HL-60 (cell line): ENCODE measurements around the gene UBXN10.

Experiments used
- DNase-seq, 2 experiments: peaks; one replicate each; pipeline ENCODE4 v3.0.0-alpha.2; 2010 to 2020; ENCODE audit warnings: low read depth in 1 of 2, low spot score in 1 of 2
- H3K27ac ChIP-seq: fragments of 250-450 bp; sonication (Bioruptor Pico); replicated peaks from 2 replicates; pipeline ENCODE4 v1.5.1; 2020; ENCODE audit warnings: mild to moderate bottlenecking, moderate library complexity
- H3K27me3 ChIP-seq: fragments of 250-450 bp; sonication (Bioruptor Pico); 2 replicates; pipeline ENCODE4 v1.5.1; 2021; ENCODE audit warnings: mild to moderate bottlenecking, moderate library complexity; ENCODE audit not compliant: insufficient read depth, poor library complexity, severe bottlenecking
- H3K4me3 ChIP-seq: replicated peaks from 2 replicates; pipeline ENCODE4 v1.5.1; 2011; ENCODE audit warnings: mild to moderate bottlenecking, control low read depth, low read length; ENCODE audit not compliant: insufficient read depth
- CTCF ChIP-seq: IDR thresholded peaks from one replicate; pipeline ENCODE4 v1.5.1; 2011; ENCODE audit warnings: low read length, control low read depth, inconsistent platforms; ENCODE audit not compliant: insufficient read depth
- GABPA ChIP-seq: IDR thresholded peaks from 2 replicates; pipeline ENCODE4 v1.6.1; 2012; ENCODE audit warnings: low read depth
- POLR2AphosphoS5 ChIP-seq: IDR thresholded peaks from 2 replicates; pipeline ENCODE4 v1.6.1; 2012; ENCODE audit warnings: low read depth
- SPI1 ChIP-seq: IDR thresholded peaks from 2 replicates; pipeline ENCODE4 v1.6.1; 2012; ENCODE audit warnings: low read depth, mild to moderate bottlenecking, borderline replicate concordance
- TF ChIP-seq, protein P1 (sequence below): IDR thresholded peaks from 2 replicates; pipeline ENCODE4 v1.6.1; 2012; ENCODE audit warnings: low read depth; ENCODE audit not compliant: insufficient replicate concordance

Gene UBXN10

DNA sequence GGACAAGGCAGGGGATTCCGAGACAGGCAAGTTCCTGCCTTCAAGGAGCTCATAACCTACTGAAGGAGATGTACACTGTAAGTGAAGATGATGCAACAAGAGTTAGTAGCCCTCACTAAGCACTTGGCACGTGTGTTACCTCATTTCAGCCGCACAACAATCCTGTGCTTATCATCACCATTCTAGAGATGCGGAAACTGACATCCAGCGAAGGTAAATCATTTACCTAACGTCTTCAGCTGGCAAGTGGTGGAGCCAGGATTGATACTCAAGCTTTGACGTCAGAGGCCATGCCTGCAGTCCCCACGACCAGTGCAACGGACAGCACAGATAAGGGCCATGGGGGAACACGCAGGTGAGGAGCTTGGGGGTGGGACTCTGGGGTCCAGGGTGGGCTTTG lies 2.9 kb upstream of the UBXN10 start:
- no peak overlapping the region for H3K4me3 ChIP-seq
- TF ChIP-seq, protein P1, sequence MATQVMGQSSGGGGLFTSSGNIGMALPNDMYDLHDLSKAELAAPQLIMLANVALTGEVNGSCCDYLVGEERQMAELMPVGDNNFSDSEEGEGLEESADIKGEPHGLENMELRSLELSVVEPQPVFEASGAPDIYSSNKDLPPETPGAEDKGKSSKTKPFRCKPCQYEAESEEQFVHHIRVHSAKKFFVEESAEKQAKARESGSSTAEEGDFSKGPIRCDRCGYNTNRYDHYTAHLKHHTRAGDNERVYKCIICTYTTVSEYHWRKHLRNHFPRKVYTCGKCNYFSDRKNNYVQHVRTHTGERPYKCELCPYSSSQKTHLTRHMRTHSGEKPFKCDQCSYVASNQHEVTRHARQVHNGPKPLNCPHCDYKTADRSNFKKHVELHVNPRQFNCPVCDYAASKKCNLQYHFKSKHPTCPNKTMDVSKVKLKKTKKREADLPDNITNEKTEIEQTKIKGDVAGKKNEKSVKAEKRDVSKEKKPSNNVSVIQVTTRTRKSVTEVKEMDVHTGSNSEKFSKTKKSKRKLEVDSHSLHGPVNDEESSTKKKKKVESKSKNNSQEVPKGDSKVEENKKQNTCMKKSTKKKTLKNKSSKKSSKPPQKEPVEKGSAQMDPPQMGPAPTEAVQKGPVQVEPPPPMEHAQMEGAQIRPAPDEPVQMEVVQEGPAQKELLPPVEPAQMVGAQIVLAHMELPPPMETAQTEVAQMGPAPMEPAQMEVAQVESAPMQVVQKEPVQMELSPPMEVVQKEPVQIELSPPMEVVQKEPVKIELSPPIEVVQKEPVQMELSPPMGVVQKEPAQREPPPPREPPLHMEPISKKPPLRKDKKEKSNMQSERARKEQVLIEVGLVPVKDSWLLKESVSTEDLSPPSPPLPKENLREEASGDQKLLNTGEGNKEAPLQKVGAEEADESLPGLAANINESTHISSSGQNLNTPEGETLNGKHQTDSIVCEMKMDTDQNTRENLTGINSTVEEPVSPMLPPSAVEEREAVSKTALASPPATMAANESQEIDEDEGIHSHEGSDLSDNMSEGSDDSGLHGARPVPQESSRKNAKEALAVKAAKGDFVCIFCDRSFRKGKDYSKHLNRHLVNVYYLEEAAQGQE: no peak
- H3K27me3 ChIP-seq: no peaks in the 10 kb centered on the region
- no peak overlapping the region for H3K27ac ChIP-seq
- DNase-seq: no peak

DNA sequence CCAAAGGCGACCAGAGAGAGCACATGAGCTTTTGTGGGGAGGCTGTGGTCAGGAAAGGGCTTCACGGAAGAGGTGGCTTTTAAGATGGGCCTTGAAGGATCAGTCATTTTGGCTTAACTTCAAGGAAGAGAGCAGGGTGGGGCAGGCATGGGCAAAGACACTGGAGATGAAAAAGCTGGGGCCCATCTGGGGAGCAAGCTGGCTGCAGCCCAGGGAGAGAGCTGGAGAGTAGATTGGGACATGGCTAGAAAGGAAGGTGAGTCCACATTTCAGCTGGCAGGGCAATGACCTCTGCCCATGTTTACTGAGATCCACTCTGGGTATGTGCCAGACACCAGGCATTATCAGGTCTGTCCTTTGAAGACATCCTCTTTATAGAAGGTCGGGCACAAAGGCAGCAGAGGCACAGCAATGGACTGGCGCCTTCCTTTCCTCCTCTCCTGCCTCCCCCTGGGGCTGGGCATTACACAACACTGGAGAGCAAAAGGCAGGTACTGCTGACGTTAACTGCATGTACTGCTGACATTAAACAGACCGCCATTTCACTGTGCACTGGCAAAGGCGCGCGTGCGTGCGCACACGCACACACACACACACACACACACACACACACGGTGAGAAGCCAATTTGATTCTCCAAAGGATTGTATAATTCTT lies 2.2 kb upstream of the UBXN10 start:
- no peak overlapping the region; the same call in 1 of the 2 replicates for H3K27ac ChIP-seq
- H3K27me3 ChIP-seq: no peaks in the 10 kb centered on the region
- DNase-seq: peak in 1 of 2 experiments; percentile 28
- H3K4me3 ChIP-seq: no peak overlapping the region
- TF ChIP-seq CTCF (no peak), GABPA (no peak), POLR2AphosphoS5 (no peak), SPI1 (no peak)
- TF ChIP-seq, protein P1: no peak

DNA sequence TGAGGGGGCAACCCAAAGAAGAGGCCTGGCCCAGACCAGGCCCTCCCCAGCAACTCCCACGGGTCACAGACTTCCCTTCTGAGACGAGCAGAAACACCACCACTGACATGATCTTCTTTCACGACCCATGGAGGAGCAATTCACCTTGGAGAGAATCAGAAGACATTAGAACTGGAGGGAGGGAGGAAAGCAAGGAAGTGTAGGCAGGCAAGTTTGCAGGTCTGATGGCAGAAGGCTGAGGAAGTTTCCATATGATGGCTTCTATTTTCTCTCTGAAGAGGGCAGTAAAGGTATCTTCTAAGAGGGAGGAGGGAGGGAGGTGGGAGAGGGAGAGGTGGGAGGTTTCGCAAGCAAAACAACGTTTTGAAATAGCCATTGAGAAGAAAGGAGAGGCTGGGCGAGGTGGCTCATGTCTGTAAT lies 1.4 kb upstream of the UBXN10 start:
- Histone ChIP-seq H3K27ac (peak overlapping the region; percentile 49), H3K4me3 (no peak overlapping the region), H3K27me3 (no peaks in the 10 kb centered on the region)
- DNase-seq: peak; percentile 64 to 87
- TF ChIP-seq GABPA: no peak
- no peak for TF ChIP-seq CTCF
- TF ChIP-seq, protein P1: no peak
- TF ChIP-seq SPI1: peak; percentile 51; the same call in 1 of the 2 replicates
